Activated naive CD4-positive, alpha-beta T cell treated with anti-CD3 and anti-CD28 coated beads, Interleukin-2, amount 50 U/mL, for 24 hours (primary cell): ENCODE data around the gene KHDRBS2.

Experiments used
- H3K27ac Mint-ChIP-seq: one replicate; pipeline ENCODE4 v1.8.0; 2021; ENCODE audit warnings: mild to moderate bottlenecking, mixed read lengths
- H3K27me3 Mint-ChIP-seq: one replicate; pipeline ENCODE4 v1.8.0; 2021; ENCODE audit warnings: mixed read lengths
- H3K36me3 Mint-ChIP-seq: one replicate; pipeline ENCODE4 v1.8.0; 2021; ENCODE audit warnings: mixed read lengths
- H3K4me1 Mint-ChIP-seq: one replicate; pipeline ENCODE4 v1.8.0; 2021; ENCODE audit warnings: mixed read lengths
- H3K4me3 Mint-ChIP-seq: one replicate; pipeline ENCODE4 v1.8.0; 2021; ENCODE audit warnings: mild to moderate bottlenecking, mixed read lengths
- H3K9me3 Mint-ChIP-seq: one replicate; pipeline ENCODE4 v1.8.0; 2021; ENCODE audit warnings: mixed read lengths

KHDRBS2 gene

GRCh38 chr6:61989616-61990015 is 296.4 kb downstream of the KHDRBS2 start:
- H3K9me3 Mint-ChIP-seq: no peaks in the 10 kb centered on the region
- no peak overlapping the region for H3K4me3 Mint-ChIP-seq
- H3K4me1 Mint-ChIP-seq: no peaks in the 10 kb centered on the region
- H3K36me3 Mint-ChIP-seq: no peaks in the 10 kb centered on the region
- H3K27me3 Mint-ChIP-seq: no peaks in the 10 kb centered on the region
- no peak overlapping the region for H3K27ac Mint-ChIP-seq

GRCh38 chr6:61980622-61981021 is 305.4 kb downstream of the KHDRBS2 start:
- H3K4me1 Mint-ChIP-seq: no peaks in the 10 kb centered on the region
- H3K9me3 Mint-ChIP-seq: peaks cover 3% of the 10 kb centered on the region
- no peak overlapping the region for H3K27ac Mint-ChIP-seq
- H3K27me3 Mint-ChIP-seq: no peaks in the 10 kb centered on the region
- H3K4me3 Mint-ChIP-seq: no peak overlapping the region
- no peaks in the 10 kb centered on the region for H3K36me3 Mint-ChIP-seq

- Mint-ChIP-seq H3K4me1 (no peaks in the 10 kb centered on the region), H3K27me3 (no peaks in the 10 kb centered on the region), H3K4me3 (no peak overlapping the region), H3K9me3 (peaks cover 3% of the 10 kb centered on the region), H3K27ac (no peak overlapping the region), H3K36me3 (no peaks in the 10 kb centered on the region)
Measured at GRCh38 chr6:61977947-61978346, 308.1 kb downstream of the KHDRBS2 start.

GRCh38 chr6:61977099-61977498 is 308.9 kb downstream of the KHDRBS2 start:
- Mint-ChIP-seq H3K27me3 (no peaks in the 10 kb centered on the region), H3K9me3 (peaks cover 3% of the 10 kb centered on the region), H3K27ac (no peak overlapping the region), H3K4me1 (no peaks in the 10 kb centered on the region), H3K36me3 (no peaks in the 10 kb centered on the region), H3K4me3 (no peak overlapping the region)

- no peaks in the 10 kb centered on the region for H3K4me1 Mint-ChIP-seq
- no peak overlapping the region for H3K27ac Mint-ChIP-seq
- H3K4me3 Mint-ChIP-seq: no peak overlapping the region
- peaks cover 5% of the 10 kb centered on the region for H3K9me3 Mint-ChIP-seq
- H3K36me3 Mint-ChIP-seq: no peaks in the 10 kb centered on the region
- no peaks in the 10 kb centered on the region for H3K27me3 Mint-ChIP-seq
Measured at GRCh38 chr6:61959196-61959595, 326.8 kb downstream of the KHDRBS2 start.

- H3K4me3 Mint-ChIP-seq: no peak overlapping the region
- peaks cover 5% of the 10 kb centered on the region for H3K9me3 Mint-ChIP-seq
- H3K4me1 Mint-ChIP-seq: no peaks in the 10 kb centered on the region
- no peaks in the 10 kb centered on the region for H3K36me3 Mint-ChIP-seq
- no peak overlapping the region for H3K27ac Mint-ChIP-seq
- H3K27me3 Mint-ChIP-seq: no peaks in the 10 kb centered on the region
Measured at GRCh38 chr6:61953851-61954250, 332.2 kb downstream of the KHDRBS2 start.

GRCh38 chr6:61951586-61951985 is 334.4 kb downstream of the KHDRBS2 start:
- no peak overlapping the region for H3K27ac Mint-ChIP-seq
- no peak overlapping the region for H3K4me3 Mint-ChIP-seq
- H3K27me3 Mint-ChIP-seq: no peaks in the 10 kb centered on the region
- no peaks in the 10 kb centered on the region for H3K36me3 Mint-ChIP-seq
- no peaks in the 10 kb centered on the region for H3K4me1 Mint-ChIP-seq
- H3K9me3 Mint-ChIP-seq: peaks cover 3% of the 10 kb centered on the region

GRCh38 chr6:61950811-61951210 is 335.2 kb downstream of the KHDRBS2 start:
- Mint-ChIP-seq H3K4me3 (no peak overlapping the region), H3K4me1 (no peaks in the 10 kb centered on the region), H3K9me3 (no peaks in the 10 kb centered on the region), H3K36me3 (no peaks in the 10 kb centered on the region), H3K27ac (no peak overlapping the region), H3K27me3 (no peaks in the 10 kb centered on the region)

- Mint-ChIP-seq H3K27me3 (no peaks in the 10 kb centered on the region), H3K36me3 (no peaks in the 10 kb centered on the region)
Measured at GRCh38 chr6:61949971-61950370, 336.1 kb downstream of the KHDRBS2 start.

GRCh38 chr6:61949161-61949560 is 336.9 kb downstream of the KHDRBS2 start:
- no peaks in the 10 kb centered on the region for H3K36me3 Mint-ChIP-seq
- H3K4me1 Mint-ChIP-seq: no peaks in the 10 kb centered on the region
- no peaks in the 10 kb centered on the region for H3K9me3 Mint-ChIP-seq
- H3K27ac Mint-ChIP-seq: no peak overlapping the region
- no peaks in the 10 kb centered on the region for H3K27me3 Mint-ChIP-seq
- H3K4me3 Mint-ChIP-seq: no peak overlapping the region

More at GRCh38 chr6:61949971-61950370, 336.1 kb downstream of the KHDRBS2 start:
- Mint-ChIP-seq H3K4me1 (no peaks in the 10 kb centered on the region), H3K9me3 (no peaks in the 10 kb centered on the region), H3K4me3 (no peak overlapping the region), H3K27ac (no peak overlapping the region)

GRCh38 chr6:61947311-61947947 is 338.6 kb downstream of the KHDRBS2 start:
- Mint-ChIP-seq H3K4me1 (no peaks in the 10 kb centered on the region), H3K27me3 (no peaks in the 10 kb centered on the region), H3K27ac (no peak overlapping the region), H3K4me3 (no peak overlapping the region), H3K9me3 (no peaks in the 10 kb centered on the region), H3K36me3 (no peaks in the 10 kb centered on the region)

GRCh38 chr6:61940919-61941318 is 345.1 kb downstream of the KHDRBS2 start:
- H3K9me3 Mint-ChIP-seq: peaks cover 12% of the 10 kb centered on the region
- no peak overlapping the region for H3K27ac Mint-ChIP-seq
- no peaks in the 10 kb centered on the region for H3K4me1 Mint-ChIP-seq
- H3K27me3 Mint-ChIP-seq: no peaks in the 10 kb centered on the region
- H3K4me3 Mint-ChIP-seq: no peak overlapping the region
- no peaks in the 10 kb centered on the region for H3K36me3 Mint-ChIP-seq

- Mint-ChIP-seq H3K27ac (no peak overlapping the region), H3K9me3 (peaks cover 18% of the 10 kb centered on the region), H3K4me3 (no peak overlapping the region), H3K36me3 (no peaks in the 10 kb centered on the region), H3K4me1 (no peaks in the 10 kb centered on the region), H3K27me3 (no peaks in the 10 kb centered on the region)
Measured at GRCh38 chr6:61935242-61935846, 350.7 kb downstream of the KHDRBS2 start.

- Mint-ChIP-seq H3K36me3 (no peaks in the 10 kb centered on the region), H3K4me1 (no peaks in the 10 kb centered on the region), H3K27me3 (no peaks in the 10 kb centered on the region), H3K27ac (no peak overlapping the region), H3K4me3 (no peak overlapping the region), H3K9me3 (peaks cover 15% of the 10 kb centered on the region)
Measured at GRCh38 chr6:61909486-61909885, 376.5 kb downstream of the KHDRBS2 start.

GRCh38 chr6:61901748-61902147 is 384.3 kb downstream of the KHDRBS2 start:
- H3K4me1 Mint-ChIP-seq: no peaks in the 10 kb centered on the region
- H3K36me3 Mint-ChIP-seq: no peaks in the 10 kb centered on the region
- no peak overlapping the region for H3K4me3 Mint-ChIP-seq
- H3K9me3 Mint-ChIP-seq: peaks cover 11% of the 10 kb centered on the region
- no peak overlapping the region for H3K27ac Mint-ChIP-seq
- no peaks in the 10 kb centered on the region for H3K27me3 Mint-ChIP-seq

GRCh38 chr6:61894536-61894935 is 391.5 kb downstream of the KHDRBS2 start:
- Mint-ChIP-seq H3K4me3 (no peak overlapping the region), H3K27ac (no peak overlapping the region), H3K36me3 (no peaks in the 10 kb centered on the region), H3K9me3 (no peaks in the 10 kb centered on the region), H3K27me3 (no peaks in the 10 kb centered on the region), H3K4me1 (no peaks in the 10 kb centered on the region)

GRCh38 chr6:61887423-61887822 is 398.6 kb downstream of the KHDRBS2 start:
- no peak overlapping the region for H3K4me3 Mint-ChIP-seq
- H3K27ac Mint-ChIP-seq: no peak overlapping the region
- H3K36me3 Mint-ChIP-seq: no peaks in the 10 kb centered on the region
- H3K27me3 Mint-ChIP-seq: no peaks in the 10 kb centered on the region
- H3K4me1 Mint-ChIP-seq: no peaks in the 10 kb centered on the region
- peaks cover 5% of the 10 kb centered on the region for H3K9me3 Mint-ChIP-seq
